Left ventricle myocardium inferior (tissue), 1 donor: ENCODE data around the gene PA2G4. TPM values are rescaled to one million over a fixed set of nuclear protein-coding genes. Genes with fewer than 3 reads are reported as not detected.

Source experiments
- DNase-seq: peaks from one replicate; pipeline ENCODE4 v3.0.0-alpha.2; 2020
- H3K27ac ChIP-seq: fragments of 200-600 bp; replicated peaks from 2 replicates; pipeline ENCODE4 v1.8.0; 2021
- H3K27me3 ChIP-seq: fragments of 200-600 bp; 2 replicates; pipeline ENCODE4 v1.8.0; 2021; ENCODE audit warnings: low read depth
- H3K36me3 ChIP-seq: fragments of 200-600 bp; 2 replicates; pipeline ENCODE4 v1.8.0; 2021
- H3K4me1 ChIP-seq: fragments of 200-600 bp; 2 replicates; pipeline ENCODE4 v1.8.0; 2021
- H3K4me3 ChIP-seq: fragments of 200-600 bp; 2 replicates; pipeline ENCODE4 v1.8.0; 2021; ENCODE audit warnings: mild to moderate bottlenecking, moderate library complexity
- H3K9me3 ChIP-seq: fragments of 200-600 bp; replicated peaks from 2 replicates; pipeline ENCODE4 v1.8.0; 2021
- CTCF ChIP-seq: fragments of 200-600 bp; IDR thresholded peaks from 2 replicates; pipeline ENCODE4 v1.8.0; 2021; ENCODE audit warnings: antibody characterized with exemption, mild to moderate bottlenecking, borderline replicate concordance
- intact Hi-C: fragments of 100-400 bp; cut with micrococcal nuclease; formaldehyde crosslinking; loops from one replicate; pipeline ENCODE4 v1.11.0; 2022
- total RNA-seq: library from RNA; stranded (reverse); fragmentation: NEBNext Ultra II Directional; extraction: Animal tissue kit (Norgen Biotek cat#: 25700); gene quantifications from one replicate; pipeline ENCODE4 v1.2.1, GENCODE V29; 2021
- donor health status: DM: no; HTN: yes; CAD: no; lungs with severe emphysema.

PA2G4 gene
- total RNA-seq, 1 donor from 2014 or later: 65.7 TPM

GRCh38 chr12:56117778-56118687 lies 13.7 kb downstream of the PA2G4 start, which contains the start of gene ZC3H10:
Gene ZC3H10 (plus strand): TSS chr12:56118266. CDS start chr12:56120563, 2,297 bp downstream.
- DNase-seq: peak; percentile 96
- H3K27ac ChIP-seq: peak within 1 kb of the TSS; percentile 95
- H3K4me3 ChIP-seq: peak within 1 kb of the TSS; percentile 91
- peaks cover 28% of the 10 kb centered on the region for H3K36me3 ChIP-seq
- intact Hi-C loops: loop anchor here (5.0 kb wide), 2 partner anchors 39 to 74 kb away; partner anchors contain the start of gene MYL6
- peaks cover 68% of the 10 kb centered on the region for H3K4me1 ChIP-seq
- H3K27me3 ChIP-seq: no peaks in the 10 kb centered on the region
- peak; percentile 63 for TF ChIP-seq CTCF
- no peaks in the 10 kb centered on the region for H3K9me3 ChIP-seq

- no peaks in the 10 kb centered on the region for H3K27me3 ChIP-seq
- peaks cover 74% of the 10 kb centered on the region for H3K4me1 ChIP-seq
- no peak for DNase-seq
- H3K9me3 ChIP-seq: no peaks in the 10 kb centered on the region
- peaks cover 20% of the 10 kb centered on the region for H3K36me3 ChIP-seq
- peak overlapping the region; percentile 95 for H3K27ac ChIP-seq
- H3K4me3 ChIP-seq: peak overlapping the region; percentile 91
- TF ChIP-seq CTCF: no peak
- intact Hi-C loops: loop anchor here (5.0 kb wide), 2 partner anchors 38 to 73 kb away; partner anchors contain the start of gene MYL6
Observed at GRCh38 chr12:56118688-56119357, 14.5 kb downstream of the PA2G4 start.

- DNase-seq: peak; percentile 55
- Histone ChIP-seq H3K4me3 (peak overlapping the region; percentile 91), H3K27ac (peak overlapping the region; percentile 95), H3K4me1 (peaks cover 78% of the 10 kb centered on the region), H3K27me3 (no peaks in the 10 kb centered on the region), H3K36me3 (peaks cover 20% of the 10 kb centered on the region), H3K9me3 (no peaks in the 10 kb centered on the region)
- peak; percentile 87 for TF ChIP-seq CTCF
- intact Hi-C loops: loop anchor here (5.0 kb wide), 2 partner anchors 38 to 73 kb away; partner anchors contain the start of gene MYL6
Observed at GRCh38 chr12:56119361-56119796, 15.0 kb downstream of the PA2G4 start.

- Histone ChIP-seq H3K27ac (peak overlapping the region; percentile 95), H3K36me3 (peaks cover 20% of the 10 kb centered on the region), H3K4me3 (peak overlapping the region; percentile 91), H3K9me3 (no peaks in the 10 kb centered on the region), H3K27me3 (no peaks in the 10 kb centered on the region), H3K4me1 (peaks cover 86% of the 10 kb centered on the region)
- intact Hi-C loops: no loop called here
- no peak for TF ChIP-seq CTCF
- DNase-seq: no peak
Observed at GRCh38 chr12:56120158-56120846, 15.9 kb downstream of the PA2G4 start.
